ENCODE results near the gene CCDC141. TPM values are rescaled to one million over a fixed set of nuclear protein-coding genes. Genes with fewer than 3 reads are reported as not detected.

Gene CCDC141
- total and polyA plus RNA-seq, 2 experiments from 2014 or later, result 11.7 to 13.4 TPM

- TF ChIP-seq, protein P1, sequence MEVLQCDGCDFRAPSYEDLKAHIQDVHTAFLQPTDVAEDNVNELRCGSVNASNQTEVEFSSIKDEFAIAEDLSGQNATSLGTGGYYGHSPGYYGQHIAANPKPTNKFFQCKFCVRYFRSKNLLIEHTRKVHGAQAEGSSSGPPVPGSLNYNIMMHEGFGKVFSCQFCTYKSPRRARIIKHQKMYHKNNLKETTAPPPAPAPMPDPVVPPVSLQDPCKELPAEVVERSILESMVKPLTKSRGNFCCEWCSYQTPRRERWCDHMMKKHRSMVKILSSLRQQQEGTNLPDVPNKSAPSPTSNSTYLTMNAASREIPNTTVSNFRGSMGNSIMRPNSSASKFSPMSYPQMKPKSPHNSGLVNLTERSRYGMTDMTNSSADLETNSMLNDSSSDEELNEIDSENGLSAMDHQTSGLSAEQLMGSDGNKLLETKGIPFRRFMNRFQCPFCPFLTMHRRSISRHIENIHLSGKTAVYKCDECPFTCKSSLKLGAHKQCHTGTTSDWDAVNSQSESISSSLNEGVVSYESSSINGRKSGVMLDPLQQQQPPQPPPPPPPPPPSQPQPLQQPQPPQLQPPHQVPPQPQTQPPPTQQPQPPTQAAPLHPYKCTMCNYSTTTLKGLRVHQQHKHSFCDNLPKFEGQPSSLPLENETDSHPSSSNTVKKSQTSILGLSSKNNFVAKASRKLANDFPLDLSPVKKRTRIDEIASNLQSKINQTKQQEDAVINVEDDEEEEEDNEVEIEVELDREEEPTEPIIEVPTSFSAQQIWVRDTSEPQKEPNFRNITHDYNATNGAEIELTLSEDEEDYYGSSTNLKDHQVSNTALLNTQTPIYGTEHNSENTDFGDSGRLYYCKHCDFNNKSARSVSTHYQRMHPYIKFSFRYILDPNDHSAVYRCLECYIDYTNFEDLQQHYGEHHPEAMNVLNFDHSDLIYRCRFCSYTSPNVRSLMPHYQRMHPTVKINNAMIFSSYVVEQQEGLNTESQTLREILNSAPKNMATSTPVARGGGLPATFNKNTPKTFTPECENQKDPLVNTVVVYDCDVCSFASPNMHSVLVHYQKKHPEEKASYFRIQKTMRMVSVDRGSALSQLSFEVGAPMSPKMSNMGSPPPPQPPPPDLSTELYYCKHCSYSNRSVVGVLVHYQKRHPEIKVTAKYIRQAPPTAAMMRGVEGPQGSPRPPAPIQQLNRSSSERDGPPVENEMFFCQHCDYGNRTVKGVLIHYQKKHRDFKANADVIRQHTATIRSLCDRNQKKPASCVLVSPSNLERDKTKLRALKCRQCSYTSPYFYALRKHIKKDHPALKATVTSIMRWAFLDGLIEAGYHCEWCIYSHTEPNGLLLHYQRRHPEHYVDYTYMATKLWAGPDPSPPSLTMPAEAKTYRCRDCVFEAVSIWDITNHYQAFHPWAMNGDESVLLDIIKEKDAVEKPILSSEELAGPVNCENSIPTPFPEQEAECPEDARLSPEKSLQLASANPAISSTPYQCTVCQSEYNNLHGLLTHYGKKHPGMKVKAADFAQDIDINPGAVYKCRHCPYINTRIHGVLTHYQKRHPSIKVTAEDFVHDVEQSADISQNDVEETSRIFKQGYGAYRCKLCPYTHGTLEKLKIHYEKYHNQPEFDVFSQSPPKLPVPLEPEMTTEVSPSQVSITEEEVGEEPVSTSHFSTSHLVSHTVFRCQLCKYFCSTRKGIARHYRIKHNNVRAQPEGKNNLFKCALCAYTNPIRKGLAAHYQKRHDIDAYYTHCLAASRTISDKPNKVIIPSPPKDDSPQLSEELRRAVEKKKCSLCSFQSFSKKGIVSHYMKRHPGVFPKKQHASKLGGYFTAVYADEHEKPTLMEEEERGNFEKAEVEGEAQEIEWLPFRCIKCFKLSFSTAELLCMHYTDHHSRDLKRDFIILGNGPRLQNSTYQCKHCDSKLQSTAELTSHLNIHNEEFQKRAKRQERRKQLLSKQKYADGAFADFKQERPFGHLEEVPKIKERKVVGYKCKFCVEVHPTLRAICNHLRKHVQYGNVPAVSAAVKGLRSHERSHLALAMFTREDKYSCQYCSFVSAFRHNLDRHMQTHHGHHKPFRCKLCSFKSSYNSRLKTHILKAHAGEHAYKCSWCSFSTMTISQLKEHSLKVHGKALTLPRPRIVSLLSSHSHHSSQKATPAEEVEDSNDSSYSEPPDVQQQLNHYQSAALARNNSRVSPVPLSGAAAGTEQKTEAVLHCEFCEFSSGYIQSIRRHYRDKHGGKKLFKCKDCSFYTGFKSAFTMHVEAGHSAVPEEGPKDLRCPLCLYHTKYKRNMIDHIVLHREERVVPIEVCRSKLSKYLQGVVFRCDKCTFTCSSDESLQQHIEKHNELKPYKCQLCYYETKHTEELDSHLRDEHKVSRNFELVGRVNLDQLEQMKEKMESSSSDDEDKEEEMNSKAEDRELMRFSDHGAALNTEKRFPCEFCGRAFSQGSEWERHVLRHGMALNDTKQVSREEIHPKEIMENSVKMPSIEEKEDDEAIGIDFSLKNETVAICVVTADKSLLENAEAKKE (CRISPR knock-in tag; IDR thresholded peaks at IDR 0.05), result no peak
- TF ChIP-seq REST (IDR thresholded peaks at IDR 0.05; ENCODE audit: unreplicated experiment), result no peak
Measured at GRCh38 chr2:179071810-179072355, 21.9 kb upstream of the CCDC141 start (continued).

- H3K9me3 Mint-ChIP-seq, result peaks cover 27% of the 10 kb centered on the region
- DNase-seq (ENCODE audit: low spot score) (no peak), ATAC-seq (no peak)
- H3K36me3 ChIP-seq (ENCODE audit: insufficient read depth), result no peaks in the 10 kb centered on the region; the same call in 1 of the 2 replicates
- H3K4me3 Mint-ChIP-seq, result no peak overlapping the region
- H2AFZ ChIP-seq, result no peak overlapping the region
- H3F3A ChIP-seq (replicated peaks; ENCODE audit: low read depth), result no peaks in the 10 kb centered on the region
- no peaks in the 10 kb centered on the region for H3K27me3 ChIP-seq (ENCODE audit: insufficient read depth)
- no peak for TF ChIP-seq CTCF (conservative IDR thresholded peaks at IDR 0.05; ENCODE audit: low read depth in 2 of 2)
- TF ChIP-seq REST (IDR thresholded peaks at IDR 0.05; ENCODE audit: unreplicated experiment), result no peak
- TF ChIP-seq NANOG (IDR thresholded peaks at IDR 0.05; ENCODE audit: borderline replicate concordance), result no peak
- no peak for TF ChIP-seq JUNB (IDR thresholded peaks at IDR 0.05; ENCODE audit: unreplicated experiment)
- peaks cover 6% of the 10 kb centered on the region; the same call in 1 of the 2 replicates for H3K9me2 ChIP-seq (ENCODE audit: insufficient read depth)
- no peak overlapping the region for H3K27ac ChIP-seq (ENCODE audit: low read depth)
- H4K20me1 ChIP-seq (replicated peaks; ENCODE audit: insufficient read depth), result no peaks in the 10 kb centered on the region
- H3K27ac Mint-ChIP-seq, result no peak overlapping the region
- no peak overlapping the region for H3K4me2 ChIP-seq
- H3K4me3 ChIP-seq, result no peak overlapping the region
- H3K36me3 Mint-ChIP-seq (ENCODE audit: low read depth), result peaks cover 17% of the 10 kb centered on the region
- no peaks in the 10 kb centered on the region; the same call in 2 of the 3 replicates for H3K4me1 Mint-ChIP-seq
- H3K79me2 ChIP-seq (replicated peaks; ENCODE audit: insufficient read depth), result no peaks in the 10 kb centered on the region
- H3K4me1 ChIP-seq (ENCODE audit: insufficient read depth), result no peaks in the 10 kb centered on the region
- no peaks in the 10 kb centered on the region for H3K27me3 Mint-ChIP-seq (ENCODE audit: insufficient read depth, low read depth, poor library complexity)
Measured at GRCh38 chr2:179070895-179071294, 21.0 kb upstream of the CCDC141 start.

Measured in GM23338 (cell line).